HG03520 (cell line): Measurements from ENCODE around the gene MC1R.
"Not testable (repeated sequence)": the region's sequence is repeated elsewhere in the genome, so short reads cannot be mapped to it uniquely, and the experiment has no call there.

Source experiments
- ATAC-seq: cut with Tn5 transposase; IDR thresholded peaks from one replicate; pipeline ENCODE4 v1.9.1; 2021; ENCODE audit warnings: mild to moderate bottlenecking, moderate library complexity; ENCODE audit not compliant: unreplicated experiment

MC1R gene

GRCh38 chr16:89958068-89958467 is 39.4 kb downstream of the MC1R start:
- no peak for ATAC-seq

GRCh38 chr16:89958596-89958995 is 39.9 kb downstream of the MC1R start:
- no peak for ATAC-seq

- no peak for ATAC-seq
Observed at GRCh38 chr16:89960966-89961365, 42.3 kb downstream of the MC1R start.

- no peak for ATAC-seq
Observed at GRCh38 chr16:89961920-89962319, 43.3 kb downstream of the MC1R start.

- no peak for ATAC-seq
Observed at GRCh38 chr16:89962754-89963498, 44.3 kb downstream of the MC1R start.

- no peak for ATAC-seq
Observed at GRCh38 chr16:89964201-89964600, 45.5 kb downstream of the MC1R start.

- no peak for ATAC-seq
Observed at GRCh38 chr16:89965447-89966225, 47.0 kb downstream of the MC1R start.

GRCh38 chr16:89966756-89967155 is 48.1 kb downstream of the MC1R start:
- ATAC-seq = no peak

- ATAC-seq = not testable (repeated sequence)
Observed at GRCh38 chr16:89967436-89967835, 48.8 kb downstream of the MC1R start.

GRCh38 chr16:89968074-89968473 is 49.4 kb downstream of the MC1R start:
- ATAC-seq = not testable (repeated sequence)

GRCh38 chr16:89969741-89970410 is 51.2 kb downstream of the MC1R start:
- no peak for ATAC-seq
